OCI-LY3 (cell line): Measurements from ENCODE around the gene INTS6.

Source experiments
- EZH2phosphoT487 ChIP-seq: fragments of 200-600 bp; shearing (Covaris generic); IDR thresholded peaks from 2 replicates; pipeline ENCODE4 v1.6.1; 2018; ENCODE audit warnings: antibody characterized with exemption, mixed run types, low read depth
- TF ChIP-seq, protein P1 (sequence below): fragments of 200-600, 300-600 bp; sonication (generic); IDR thresholded peaks from 2 replicates; pipeline ENCODE4 v1.5.1; 2014; ENCODE audit warnings: antibody characterized with exemption, low read length, low read depth

DNA sequence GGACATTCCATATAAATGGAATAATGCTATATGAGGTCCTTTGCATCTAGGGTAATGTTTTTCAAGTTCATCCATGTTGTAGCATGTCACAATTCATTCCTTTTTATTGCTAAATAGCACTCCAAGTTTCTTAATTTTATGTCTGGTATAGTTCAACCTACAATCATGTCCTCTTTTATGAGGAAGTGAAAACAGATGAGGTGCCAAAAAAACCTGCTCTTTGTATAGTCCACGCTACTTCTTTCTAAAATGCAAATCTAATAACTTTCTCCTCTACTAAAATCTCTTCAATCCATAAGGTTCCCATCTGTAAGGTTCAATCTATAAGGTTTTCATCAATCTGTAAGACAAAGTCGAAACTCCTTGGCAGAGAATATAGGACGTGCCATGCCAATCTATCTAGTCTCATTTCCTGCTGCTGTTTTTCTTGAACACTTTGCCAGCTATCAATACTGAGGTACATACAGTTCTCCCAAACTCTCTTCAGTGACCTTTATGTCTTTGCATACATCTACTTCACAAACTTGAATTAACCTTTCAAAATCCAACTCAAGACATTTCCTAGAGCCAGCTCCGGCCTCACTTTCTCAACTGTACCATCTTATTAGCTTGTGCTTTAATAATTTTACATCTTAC, 33.7 kb downstream of the INTS6 start:
- no peak for TF ChIP-seq EZH2phosphoT487
- TF ChIP-seq, protein P1, sequence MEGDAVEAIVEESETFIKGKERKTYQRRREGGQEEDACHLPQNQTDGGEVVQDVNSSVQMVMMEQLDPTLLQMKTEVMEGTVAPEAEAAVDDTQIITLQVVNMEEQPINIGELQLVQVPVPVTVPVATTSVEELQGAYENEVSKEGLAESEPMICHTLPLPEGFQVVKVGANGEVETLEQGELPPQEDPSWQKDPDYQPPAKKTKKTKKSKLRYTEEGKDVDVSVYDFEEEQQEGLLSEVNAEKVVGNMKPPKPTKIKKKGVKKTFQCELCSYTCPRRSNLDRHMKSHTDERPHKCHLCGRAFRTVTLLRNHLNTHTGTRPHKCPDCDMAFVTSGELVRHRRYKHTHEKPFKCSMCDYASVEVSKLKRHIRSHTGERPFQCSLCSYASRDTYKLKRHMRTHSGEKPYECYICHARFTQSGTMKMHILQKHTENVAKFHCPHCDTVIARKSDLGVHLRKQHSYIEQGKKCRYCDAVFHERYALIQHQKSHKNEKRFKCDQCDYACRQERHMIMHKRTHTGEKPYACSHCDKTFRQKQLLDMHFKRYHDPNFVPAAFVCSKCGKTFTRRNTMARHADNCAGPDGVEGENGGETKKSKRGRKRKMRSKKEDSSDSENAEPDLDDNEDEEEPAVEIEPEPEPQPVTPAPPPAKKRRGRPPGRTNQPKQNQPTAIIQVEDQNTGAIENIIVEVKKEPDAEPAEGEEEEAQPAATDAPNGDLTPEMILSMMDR: no peak
